OCI-M2 (cell line): ENCODE data around the gene NEFH.
"Not testable (repeated sequence)": the region's sequence is repeated elsewhere in the genome, so short reads cannot be mapped to it uniquely, and the experiment has no call there.

ENCODE experiments used
- DNase-seq: peaks from one replicate; lab custom pipeline; 2025; ENCODE audit not compliant: unreplicated experiment; lab: John Stamatoyannopoulos, UW

The NEFH gene, protein sequence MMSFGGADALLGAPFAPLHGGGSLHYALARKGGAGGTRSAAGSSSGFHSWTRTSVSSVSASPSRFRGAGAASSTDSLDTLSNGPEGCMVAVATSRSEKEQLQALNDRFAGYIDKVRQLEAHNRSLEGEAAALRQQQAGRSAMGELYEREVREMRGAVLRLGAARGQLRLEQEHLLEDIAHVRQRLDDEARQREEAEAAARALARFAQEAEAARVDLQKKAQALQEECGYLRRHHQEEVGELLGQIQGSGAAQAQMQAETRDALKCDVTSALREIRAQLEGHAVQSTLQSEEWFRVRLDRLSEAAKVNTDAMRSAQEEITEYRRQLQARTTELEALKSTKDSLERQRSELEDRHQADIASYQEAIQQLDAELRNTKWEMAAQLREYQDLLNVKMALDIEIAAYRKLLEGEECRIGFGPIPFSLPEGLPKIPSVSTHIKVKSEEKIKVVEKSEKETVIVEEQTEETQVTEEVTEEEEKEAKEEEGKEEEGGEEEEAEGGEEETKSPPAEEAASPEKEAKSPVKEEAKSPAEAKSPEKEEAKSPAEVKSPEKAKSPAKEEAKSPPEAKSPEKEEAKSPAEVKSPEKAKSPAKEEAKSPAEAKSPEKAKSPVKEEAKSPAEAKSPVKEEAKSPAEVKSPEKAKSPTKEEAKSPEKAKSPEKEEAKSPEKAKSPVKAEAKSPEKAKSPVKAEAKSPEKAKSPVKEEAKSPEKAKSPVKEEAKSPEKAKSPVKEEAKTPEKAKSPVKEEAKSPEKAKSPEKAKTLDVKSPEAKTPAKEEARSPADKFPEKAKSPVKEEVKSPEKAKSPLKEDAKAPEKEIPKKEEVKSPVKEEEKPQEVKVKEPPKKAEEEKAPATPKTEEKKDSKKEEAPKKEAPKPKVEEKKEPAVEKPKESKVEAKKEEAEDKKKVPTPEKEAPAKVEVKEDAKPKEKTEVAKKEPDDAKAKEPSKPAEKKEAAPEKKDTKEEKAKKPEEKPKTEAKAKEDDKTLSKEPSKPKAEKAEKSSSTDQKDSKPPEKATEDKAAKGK

DNA sequence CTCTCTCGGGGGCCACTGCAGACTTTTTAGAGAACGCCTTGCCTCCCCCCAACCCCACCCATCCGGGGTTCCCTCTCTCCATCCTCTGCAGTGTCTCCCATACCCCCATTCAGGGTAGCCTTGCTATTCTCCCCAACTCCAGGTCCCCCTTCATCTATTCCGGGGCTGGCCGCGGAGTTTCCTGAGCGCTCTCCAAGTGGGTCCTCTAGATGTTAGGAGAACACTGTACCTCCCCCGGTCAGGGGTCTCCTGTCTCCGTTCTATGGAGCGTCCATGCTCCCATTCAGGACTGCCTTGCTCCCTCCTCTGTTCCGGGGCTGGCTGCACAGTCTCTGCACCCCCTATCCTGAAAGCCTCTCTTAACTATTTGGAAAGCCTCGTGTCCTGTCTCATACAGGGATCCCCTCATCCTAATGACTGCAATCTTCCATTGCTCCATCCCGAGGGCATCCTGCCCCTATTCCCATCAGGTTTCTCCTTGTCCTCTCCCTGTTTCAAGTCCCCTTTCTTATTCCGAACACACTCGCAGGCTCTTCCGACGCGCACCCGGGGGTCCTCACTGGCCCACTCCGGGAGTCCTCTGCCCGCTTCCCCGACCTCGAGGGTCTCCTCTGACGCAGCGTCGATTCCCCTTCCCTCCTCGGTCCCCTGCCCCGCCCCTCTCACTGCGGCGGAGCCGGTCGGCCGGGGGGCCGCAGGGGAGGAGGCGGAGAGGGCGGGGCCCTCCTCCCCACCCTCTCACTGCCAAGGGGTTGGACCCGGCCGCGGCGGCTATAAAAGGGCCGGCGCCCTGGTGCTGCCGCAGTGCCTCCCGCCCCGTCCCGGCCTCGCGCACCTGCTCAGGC lies at the start of gene NEFH:
Gene NEFH (plus strand): TSS at position 802 of the 845 bp plus-strand sequence. CDS start 45 bp downstream, outside the sequence.
- DNase-seq: no peak

DNA sequence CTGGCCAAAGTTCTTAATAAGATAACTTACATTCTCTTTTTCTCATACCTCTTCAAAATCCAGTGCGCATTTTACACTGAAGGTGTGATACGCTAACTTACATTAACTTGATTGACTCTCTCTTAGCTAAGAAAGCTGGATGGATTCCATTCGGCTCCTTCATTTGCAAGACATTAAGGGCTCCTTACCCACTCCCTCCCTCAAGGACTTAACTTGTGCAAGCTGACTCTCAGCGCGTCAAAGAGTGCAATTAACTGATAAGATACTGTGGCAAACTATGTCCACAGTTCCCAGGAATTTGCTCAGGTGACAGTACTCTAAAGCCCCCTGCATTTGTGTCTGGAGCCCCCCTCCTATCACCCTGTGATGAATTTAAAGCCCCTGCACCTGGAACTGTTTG lies 48.0 kb upstream of the NEFH start:
- DNase-seq: no peak

DNA sequence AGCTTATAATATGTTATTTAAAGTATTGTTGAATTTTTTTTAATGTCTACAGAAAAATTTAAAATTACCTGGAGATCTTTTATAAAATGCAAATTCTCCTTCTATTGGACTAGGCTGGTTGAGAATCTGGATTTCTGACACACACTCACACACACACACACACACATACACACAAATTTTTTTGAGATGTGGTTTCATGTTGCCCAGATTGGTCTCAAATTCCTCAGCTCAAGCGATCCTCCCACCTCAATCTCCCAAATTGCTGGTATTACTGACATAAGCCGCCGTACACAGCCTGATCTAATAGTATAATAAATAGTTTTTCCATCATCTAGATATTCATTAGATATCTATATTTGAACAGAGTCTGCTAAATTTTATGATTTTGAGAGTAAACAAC lies 46.2 kb upstream of the NEFH start:
- no peak for DNase-seq

DNA sequence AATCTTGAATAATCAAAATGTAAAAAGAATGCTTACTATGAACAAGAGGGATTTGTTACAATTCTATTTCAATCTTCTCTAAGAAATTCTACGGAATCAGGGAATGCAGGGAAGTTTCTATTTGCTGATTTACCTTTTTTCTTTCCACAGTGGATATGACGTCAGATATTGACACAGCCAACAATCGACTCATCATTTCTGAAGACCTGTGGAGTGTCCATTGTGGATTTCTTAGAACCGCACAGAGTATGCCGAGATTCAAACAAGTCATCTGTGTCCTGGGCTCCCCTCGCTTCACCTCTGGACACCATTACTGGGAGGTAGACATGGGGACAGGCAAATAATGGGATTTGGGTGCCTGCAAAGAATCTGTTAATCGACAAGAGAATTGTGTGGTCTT lies 45.7 kb upstream of the NEFH start:
- no peak for DNase-seq

DNA sequence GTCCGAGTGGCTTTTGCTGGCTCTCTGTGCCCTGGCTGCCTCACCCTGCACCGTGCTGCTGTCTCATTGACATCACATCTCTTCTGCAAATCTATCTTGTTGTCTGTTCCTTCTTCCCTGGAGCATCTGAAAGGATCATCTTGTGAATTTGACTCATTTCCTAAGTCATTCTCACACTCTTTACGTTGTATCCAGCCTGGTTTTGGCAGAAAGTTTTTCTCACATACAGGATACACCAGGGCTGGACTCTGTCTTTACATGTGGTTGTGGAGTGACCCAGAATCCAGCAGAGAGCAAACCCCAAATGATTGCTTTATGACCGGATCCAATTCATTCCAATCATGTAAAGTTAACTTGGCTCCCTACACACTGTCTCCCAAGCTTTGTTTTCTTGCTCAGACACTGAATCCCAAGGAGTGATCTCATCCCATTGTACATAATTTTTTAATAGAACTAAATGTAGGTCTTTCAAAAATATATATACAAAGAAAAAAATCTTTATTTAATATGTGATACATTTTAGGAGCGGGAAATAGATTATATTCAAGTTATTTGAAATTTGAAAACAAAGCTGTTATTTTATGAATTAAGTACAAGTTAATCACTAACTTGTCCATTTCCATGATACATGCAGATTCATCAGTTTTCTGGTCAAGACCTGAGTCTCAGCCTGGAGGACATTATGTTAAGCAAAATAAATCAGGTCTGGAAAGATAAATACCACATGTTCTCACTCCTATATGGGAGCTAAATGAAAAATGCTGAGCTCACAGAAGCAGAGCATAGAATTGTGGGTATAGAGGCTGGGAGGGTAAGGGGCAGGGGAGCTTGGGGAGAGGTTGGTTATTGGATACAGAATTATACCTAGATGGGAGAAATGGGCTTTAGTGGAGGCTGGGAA lies 44.5 kb upstream of the NEFH start:
- DNase-seq: no peak

DNA sequence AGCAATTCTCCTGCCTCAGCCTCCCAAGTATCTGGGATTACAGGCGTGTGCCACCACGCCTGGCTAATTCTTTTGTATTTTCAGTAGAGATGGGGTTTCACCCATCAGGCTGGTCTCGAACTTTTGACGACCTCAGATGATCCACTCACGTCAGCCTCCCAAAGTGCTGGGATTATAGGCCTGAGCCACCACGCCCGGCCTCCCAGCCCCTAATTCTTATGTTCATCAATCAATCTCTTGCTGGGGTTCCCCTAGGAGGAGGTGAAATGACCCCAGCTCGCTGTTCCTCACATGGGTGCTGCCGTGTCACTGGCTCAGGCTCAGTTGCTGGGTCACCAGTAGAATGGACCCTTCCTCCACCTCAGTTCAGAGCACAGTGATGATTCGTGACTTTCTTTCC lies 41.7 kb upstream of the NEFH start, which contains the start of gene RFPL1:
Gene RFPL1 (plus strand): TSS at position 301 of the 400 bp plus-strand sequence.
- DNase-seq: not testable (repeated sequence)

DNA sequence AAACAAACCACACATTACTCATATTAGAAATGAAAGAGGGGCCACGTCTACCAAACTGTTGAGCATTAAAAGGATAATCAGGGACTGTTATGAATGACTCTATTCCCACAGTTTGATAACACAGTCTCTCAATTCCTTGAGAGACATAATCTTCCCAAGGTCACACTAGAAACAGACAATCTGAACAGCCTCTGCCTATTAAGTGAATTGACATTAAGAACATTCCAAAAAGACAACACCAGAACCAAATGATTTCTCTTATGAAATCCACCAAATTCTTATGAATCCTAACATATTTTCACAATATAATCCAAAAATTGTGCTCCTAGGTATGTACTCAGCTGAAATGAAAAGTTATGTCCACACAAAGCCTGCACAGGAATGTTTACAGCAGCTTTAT lies 37.0 kb upstream of the NEFH start:
- DNase-seq: no peak

DNA sequence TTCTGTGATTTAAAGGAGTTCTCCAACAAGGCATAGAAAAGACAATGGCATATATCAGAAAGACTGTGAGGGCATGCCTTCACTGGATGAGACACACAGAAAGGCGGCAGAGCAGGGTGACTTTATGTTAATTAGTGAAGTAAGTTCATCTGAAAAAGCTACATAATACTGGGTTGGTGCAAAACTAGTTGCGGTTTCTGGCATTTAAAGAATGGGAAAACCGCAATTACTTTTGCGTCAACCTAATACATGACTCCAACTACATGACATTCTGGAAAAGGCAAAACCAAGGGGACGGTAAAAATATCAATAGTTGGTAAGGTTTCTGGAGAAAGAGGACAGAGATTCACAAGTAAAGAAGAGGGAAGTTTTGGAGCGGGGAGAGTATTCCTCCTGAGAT lies 36.6 kb upstream of the NEFH start:
- DNase-seq: no peak

DNA sequence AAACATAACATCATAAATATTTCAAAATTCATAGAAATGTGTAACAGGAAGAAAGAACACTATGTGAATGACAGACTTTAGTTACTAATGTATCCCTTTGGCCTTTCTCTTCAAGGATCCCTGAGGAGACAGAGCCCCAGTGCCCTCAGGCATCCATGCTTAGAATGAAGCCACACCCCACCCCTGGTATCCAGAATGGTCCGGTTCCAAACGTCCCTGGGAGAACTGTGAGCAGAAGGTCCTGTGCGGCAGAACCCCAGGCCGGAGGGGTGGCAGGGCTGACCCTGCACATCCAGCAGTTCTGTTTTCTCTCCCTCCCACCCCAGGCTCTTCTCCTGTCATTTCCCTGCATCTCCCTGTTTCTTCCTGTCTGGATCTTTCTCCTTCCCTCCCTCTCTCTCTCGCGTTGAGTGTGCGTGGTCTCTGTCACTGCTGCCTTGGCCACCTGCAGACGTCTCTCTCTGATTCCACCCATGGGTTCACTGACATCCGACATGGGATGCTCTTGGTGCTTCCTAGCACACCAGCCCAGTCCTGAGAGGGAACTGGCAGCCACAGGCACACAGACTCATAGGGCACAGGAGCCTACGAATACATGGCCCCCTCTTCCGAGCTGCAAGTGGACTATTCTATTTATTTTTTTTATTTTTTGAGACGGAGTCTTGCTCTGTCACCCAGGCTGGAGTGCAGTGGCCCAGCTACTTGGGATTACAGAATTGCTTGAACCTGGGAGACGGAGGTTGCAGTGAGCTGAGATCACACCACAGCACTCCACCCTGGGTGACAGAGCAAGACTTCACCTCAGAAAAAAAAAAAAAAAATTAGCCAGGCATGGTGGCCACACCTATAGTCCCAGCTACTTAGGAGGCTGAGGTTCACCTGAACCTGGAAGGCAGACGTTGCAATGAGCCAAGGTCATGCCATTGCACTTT lies 35.9 kb upstream of the NEFH start:
- no peak for DNase-seq

DNA sequence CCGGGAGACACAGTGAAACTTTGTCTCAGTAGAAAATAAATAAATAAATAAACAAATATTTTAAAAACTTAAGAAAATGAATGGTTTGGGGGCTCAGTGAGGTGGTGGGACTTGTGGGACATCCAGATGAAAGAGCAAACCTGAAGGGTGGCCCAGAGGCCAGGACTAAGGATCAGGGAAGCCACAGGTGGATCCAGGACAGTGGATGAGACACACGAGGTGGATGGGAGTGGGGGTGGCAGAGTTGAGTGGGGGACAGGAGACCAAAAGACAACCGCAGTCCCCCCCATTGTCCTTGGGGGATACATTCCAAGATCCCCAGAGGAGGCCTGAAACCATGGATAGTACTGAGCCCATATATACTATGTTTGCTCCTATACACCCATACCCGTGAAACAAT lies 34.5 kb upstream of the NEFH start:
- no peak for DNase-seq

DNA sequence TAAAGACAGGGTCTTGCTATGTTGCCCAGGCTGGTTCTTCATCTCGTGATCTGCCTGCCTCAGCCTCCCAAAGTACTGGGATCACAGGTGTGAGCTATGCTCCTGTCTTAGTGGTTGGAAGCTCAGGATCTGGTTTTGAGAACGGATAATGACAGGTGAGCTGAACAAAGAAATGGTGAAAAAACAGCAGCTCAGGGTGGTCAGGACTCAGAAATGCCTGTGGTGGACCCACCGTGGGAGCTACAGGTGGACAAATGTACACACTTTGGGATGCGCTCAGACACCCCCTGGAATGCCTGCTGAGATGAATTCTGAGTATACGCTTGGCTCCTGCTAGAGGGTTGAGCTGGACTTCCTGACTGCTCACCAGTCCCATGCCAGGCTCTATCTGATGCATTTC lies 32.1 kb upstream of the NEFH start:
- no peak for DNase-seq

DNA sequence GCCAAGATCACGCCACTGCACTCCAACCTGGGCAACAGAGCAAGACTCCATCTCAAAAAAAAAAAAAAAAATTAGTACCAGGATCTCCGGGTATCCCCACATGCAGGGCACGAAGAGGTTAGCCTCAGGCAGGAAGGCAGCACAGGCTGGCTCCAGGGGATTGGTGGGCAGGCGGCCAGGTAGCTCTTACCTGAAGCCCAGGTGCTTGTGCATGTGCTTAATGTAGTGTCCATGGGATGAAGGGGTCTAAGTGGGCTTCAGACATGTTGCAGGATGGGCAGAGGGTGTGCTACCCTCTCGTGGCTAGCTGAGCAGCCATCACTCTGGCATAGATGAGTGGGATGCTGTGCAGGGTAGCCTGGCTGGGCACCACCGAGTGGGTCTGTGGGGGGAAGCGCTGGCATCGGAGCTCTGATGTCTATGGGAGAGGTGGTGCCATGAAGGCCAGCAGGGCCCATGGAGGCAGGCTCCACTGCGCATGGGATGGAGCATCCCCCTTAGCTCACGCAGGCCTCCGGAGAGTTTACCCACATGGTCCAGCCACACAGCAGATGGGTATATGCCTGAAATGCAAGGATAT lies 30.6 kb upstream of the NEFH start:
- DNase-seq: no peak

DNA sequence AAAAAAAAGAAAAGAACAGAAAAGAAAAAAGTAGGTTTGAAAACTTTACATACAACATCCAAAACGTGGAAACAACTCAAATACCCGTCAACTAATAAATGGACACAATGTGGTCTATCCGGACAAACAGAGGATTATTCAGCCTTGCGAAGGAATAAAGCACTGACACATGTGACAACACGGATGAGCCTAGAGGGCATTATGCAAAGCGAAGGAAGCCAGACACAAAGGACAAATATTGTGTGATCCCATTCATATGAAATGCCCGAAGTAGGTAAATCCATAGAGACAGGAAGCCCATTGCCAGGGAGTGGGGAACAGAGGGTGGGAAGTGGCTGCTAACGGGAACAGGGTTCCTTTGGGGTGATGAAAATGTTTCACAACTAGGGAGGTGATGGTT lies 29.8 kb upstream of the NEFH start:
- no peak for DNase-seq

DNA sequence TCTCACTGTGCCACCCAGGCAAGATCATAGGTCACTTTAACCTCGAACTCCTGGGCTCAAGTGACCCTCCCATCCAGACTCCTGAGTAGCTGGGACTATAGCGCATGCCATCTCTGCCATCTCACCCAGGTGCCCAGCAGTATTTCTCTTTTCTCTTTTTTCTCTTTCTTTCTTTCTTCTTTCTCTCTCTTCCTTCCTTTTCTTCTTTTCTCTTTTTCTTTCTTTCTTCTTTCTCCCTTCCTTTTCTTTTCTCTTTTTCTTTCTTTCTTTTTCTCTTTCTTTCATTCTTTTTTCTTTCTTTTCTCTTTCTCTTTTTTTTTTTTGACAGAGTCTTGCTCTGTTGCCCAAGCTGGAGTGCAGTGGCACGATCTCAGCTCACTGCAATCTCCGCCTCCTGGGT lies 28.2 kb upstream of the NEFH start:
- DNase-seq: no peak

DNA sequence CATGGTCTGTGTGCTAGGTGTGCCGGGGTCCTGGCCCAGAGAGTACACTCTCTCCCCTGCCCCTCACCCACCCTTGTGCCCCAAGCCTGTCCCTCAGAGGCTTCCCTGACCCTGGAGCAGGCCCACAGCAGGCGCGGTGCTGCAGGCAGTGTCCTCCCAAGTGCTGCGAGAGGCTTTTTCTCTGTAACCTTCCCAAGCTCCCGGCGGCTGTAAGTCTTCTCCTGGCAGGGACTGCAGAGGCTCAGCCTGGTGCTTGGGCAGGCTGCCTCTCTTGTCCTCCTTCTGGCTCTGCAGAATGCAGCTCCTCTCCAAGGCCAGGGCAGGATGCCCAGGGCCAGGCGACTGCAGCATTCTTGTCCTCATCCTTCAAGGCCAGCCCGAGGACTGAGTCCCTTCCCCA lies 25.7 kb upstream of the NEFH start:
- DNase-seq: no peak

DNA sequence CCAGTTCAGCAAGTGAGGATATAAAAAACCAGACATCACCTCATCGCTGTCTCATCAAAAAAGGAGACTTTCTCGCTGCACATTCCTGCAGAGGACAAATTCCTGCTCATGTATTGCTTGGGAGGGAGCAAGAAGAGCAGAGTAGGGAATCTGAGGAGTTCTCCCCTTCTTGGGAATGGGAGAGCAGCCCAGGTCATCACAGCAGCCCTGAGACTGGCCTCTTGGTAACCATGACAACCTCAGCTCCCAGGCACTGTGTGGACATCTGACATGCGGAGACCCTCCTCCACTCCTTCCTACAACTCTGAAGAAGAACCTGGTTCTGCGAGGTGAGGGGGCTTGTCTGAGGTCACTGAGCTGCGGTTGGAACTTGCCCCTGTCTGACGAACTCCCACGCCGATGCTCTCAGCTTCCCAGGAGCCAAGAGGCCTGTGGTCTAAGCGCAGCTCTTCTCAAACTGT lies 23.8 kb upstream of the NEFH start:
- no peak for DNase-seq

DNA sequence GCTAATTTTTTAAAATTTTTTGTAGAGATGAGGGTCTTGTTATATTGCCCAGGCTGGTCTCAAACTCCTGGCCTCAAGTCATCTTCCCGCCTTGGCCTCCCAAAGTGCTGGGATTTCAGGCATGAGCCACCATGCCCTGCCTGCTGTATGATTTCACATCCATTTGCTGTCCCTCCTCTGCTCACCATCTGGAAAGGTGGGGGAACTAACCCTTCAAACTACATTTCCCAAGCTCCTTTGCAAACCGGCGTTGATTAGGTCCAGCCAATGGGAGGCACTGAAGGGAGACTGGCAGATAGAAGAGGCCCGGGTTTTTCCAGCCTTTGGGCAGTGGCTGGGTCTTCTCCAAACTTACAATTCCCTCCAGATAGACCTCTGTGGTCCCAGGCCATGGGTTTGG lies 22.3 kb upstream of the NEFH start:
- DNase-seq: no peak

DNA sequence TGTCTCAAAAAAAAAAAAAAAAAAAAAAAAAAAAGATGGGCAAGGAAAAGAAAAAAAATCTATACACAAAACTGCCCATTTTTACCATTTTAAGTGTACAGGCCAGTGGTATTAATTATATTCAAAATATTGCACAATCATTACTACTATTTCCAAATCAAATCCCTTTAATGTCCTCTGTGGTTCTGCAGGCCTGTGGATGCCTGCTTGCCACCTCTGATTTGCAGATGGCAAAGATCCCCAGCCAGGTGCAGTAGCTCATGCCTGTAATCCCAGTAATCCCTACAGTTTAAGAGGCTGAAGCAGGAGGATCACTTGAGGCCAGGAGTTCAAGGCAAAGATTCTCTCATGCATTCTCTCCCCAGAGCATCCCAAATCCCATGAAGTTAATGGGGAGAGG lies 21.5 kb upstream of the NEFH start:
- no peak for DNase-seq
